ENCODE data around the gene RBM44.

GRCh38 chr2:237866101-237866621 is 67.6 kb downstream of the RBM44 start:
- TF ChIP-seq CTCF (conservative IDR thresholded peaks at IDR 0.05 in 1 of 2, IDR thresholded peaks at IDR 0.05 in 1 of 2; ENCODE audit: low read depth in 1 of 2, low read length in 2 of 2) (no peak), EZH2 (IDR thresholded peaks at IDR 0.05; ENCODE audit: low read length, missing control alignments) (no peak)

Measured in fibroblast of lung (primary cell).